Activated naive CD8-positive, alpha-beta T cell treated with anti-CD3 and anti-CD28 coated beads for 36 hours (primary cell): ENCODE data around the gene ABCA3. TPM values are rescaled to one million over a fixed set of nuclear protein-coding genes. Genes with fewer than 3 reads are reported as not detected.
"Not testable (repeated sequence)": the region's sequence is repeated elsewhere in the genome, so short reads cannot be mapped to it uniquely, and the experiment has no call there.

Source experiments
- DNase-seq: peaks from one replicate; pipeline ENCODE4 v3.0.0; 2021
- H3K27ac Mint-ChIP-seq: one replicate; pipeline ENCODE4 v1.8.0; 2022; ENCODE audit warnings: mild to moderate bottlenecking, moderate library complexity, mixed read lengths
- H3K27me3 Mint-ChIP-seq: one replicate; pipeline ENCODE4 v1.8.0; 2022; ENCODE audit warnings: mild to moderate bottlenecking, mixed read lengths
- H3K36me3 Mint-ChIP-seq: one replicate; pipeline ENCODE4 v1.8.0; 2021; ENCODE audit warnings: mild to moderate bottlenecking, mixed read lengths
- H3K4me1 Mint-ChIP-seq: one replicate; pipeline ENCODE4 v1.8.0; 2021; ENCODE audit warnings: mixed read lengths
- H3K4me3 Mint-ChIP-seq: one replicate; pipeline ENCODE4 v1.8.0; 2022; ENCODE audit warnings: mild to moderate bottlenecking, moderate library complexity, mixed read lengths
- H3K9me3 Mint-ChIP-seq: one replicate; pipeline ENCODE4 v1.8.0; 2022; ENCODE audit warnings: mixed read lengths
- total RNA-seq, 2 experiments: library from RNA; stranded (reverse); gene quantifications; one replicate each; pipeline ENCODE4 v1.2.3, GENCODE V29; 2021

The ABCA3 gene
- total RNA-seq, 2 experiments from 2014 or later = 3.5 to 4.0 TPM

DNA sequence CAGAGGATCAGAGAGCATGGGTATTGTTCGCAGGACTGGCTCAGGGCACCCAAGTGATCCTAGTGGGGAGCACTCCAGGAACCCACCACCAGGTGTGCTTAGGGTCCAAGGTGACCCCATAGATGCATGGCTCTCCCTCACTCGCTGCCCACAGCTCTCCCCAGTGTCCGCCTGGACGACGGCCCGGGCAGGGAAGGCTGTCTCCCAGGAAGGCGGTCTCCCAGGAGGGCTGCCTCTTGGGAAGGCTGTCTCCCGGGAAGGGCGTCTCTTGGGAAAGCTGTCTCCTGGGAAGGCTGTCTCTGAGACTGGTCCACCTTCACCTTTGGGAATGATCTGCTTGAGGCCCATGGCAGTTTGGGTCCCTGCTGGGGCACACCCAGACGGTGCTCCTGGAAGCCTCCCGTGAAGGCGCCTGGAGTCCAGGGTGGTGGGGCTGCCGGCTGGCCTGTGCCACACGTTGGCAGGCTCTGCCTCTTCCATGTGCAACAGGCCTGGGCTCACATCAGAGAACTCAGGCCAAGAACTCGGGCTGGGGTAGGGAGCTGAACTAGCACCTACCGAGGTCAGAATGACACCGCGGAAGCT lies 94.1 kb downstream of the ABCA3 start:
- Mint-ChIP-seq H3K4me1 (peaks cover 4% of the 10 kb centered on the region), H3K9me3 (no peaks in the 10 kb centered on the region), H3K27ac (no peak overlapping the region), H3K36me3 (peaks cover 11% of the 10 kb centered on the region), H3K27me3 (no peaks in the 10 kb centered on the region), H3K4me3 (no peak overlapping the region)
- no peak for DNase-seq

- H3K27ac Mint-ChIP-seq = no peak overlapping the region
Measured at GRCh38 chr16:2244926-2245795, 95.4 kb downstream of the ABCA3 start.

GRCh38 chr16:2244301-2244700 lies 96.2 kb downstream of the ABCA3 start:
- Mint-ChIP-seq H3K27me3 (no peaks in the 10 kb centered on the region), H3K4me3 (no peak overlapping the region), H3K36me3 (peaks cover 6% of the 10 kb centered on the region), H3K27ac (no peak overlapping the region), H3K9me3 (no peaks in the 10 kb centered on the region), H3K4me1 (no peaks in the 10 kb centered on the region)
- no peak for DNase-seq

More at GRCh38 chr16:2244926-2245795, 95.4 kb downstream of the ABCA3 start:
- no peak for DNase-seq
- Mint-ChIP-seq H3K4me1 (no peaks in the 10 kb centered on the region), H3K27me3 (no peaks in the 10 kb centered on the region), H3K4me3 (no peak overlapping the region), H3K36me3 (peaks cover 8% of the 10 kb centered on the region), H3K9me3 (no peaks in the 10 kb centered on the region)

DNA sequence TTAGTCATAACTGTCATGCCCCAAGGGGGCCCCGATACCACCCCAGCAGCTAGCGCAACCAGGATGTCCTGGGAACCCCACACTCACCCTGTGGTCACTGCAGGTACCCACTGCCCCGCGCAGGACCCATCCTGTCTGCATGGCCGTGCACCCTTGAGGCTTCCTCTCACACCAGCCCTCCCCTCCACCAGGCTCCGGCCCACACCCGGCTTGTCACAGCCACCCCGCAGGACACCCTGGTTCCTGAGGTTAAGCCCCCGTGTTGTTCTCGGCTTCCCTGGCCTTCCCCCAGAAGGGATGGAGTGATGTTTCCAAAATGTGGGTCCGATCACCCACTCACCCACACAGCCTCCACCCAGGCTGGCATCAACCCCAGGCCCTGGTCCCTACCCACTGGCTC lies 96.7 kb downstream of the ABCA3 start:
- Mint-ChIP-seq H3K27me3 (no peaks in the 10 kb centered on the region), H3K4me3 (no peak overlapping the region), H3K4me1 (no peaks in the 10 kb centered on the region), H3K27ac (no peak overlapping the region), H3K9me3 (no peaks in the 10 kb centered on the region), H3K36me3 (peaks cover 3% of the 10 kb centered on the region)
- DNase-seq = no peak

DNA sequence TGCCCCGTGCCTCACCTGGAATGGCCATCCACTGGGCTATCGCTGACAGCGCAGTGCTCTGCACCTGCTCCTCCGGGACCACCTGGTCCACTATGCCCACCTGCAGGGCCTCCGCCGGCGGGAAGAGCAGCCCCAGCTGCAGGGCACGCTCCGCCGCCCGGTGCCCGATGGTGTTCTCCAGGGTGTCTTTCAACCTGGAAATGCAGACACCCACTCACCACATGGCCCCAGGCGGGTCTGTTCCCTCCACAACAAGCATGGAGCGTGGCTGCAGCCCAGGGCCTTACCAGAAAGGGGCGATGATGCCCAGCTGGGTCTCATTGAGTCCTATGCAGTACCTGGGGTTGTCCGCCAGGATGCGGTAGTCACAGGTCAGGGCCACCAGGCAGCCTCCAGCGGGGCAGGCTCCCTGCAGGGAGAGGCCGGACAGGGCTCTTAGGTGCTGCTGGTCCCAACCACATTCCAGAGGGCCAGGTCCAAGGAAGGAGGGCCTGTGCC lies 97.4 kb downstream of the ABCA3 start:
- H3K9me3 Mint-ChIP-seq = no peaks in the 10 kb centered on the region
- H3K36me3 Mint-ChIP-seq = no peaks in the 10 kb centered on the region
- no peaks in the 10 kb centered on the region for H3K27me3 Mint-ChIP-seq
- H3K4me3 Mint-ChIP-seq = no peak overlapping the region
- H3K4me1 Mint-ChIP-seq = no peaks in the 10 kb centered on the region
- DNase-seq = no peak
- no peak overlapping the region for H3K27ac Mint-ChIP-seq

DNA sequence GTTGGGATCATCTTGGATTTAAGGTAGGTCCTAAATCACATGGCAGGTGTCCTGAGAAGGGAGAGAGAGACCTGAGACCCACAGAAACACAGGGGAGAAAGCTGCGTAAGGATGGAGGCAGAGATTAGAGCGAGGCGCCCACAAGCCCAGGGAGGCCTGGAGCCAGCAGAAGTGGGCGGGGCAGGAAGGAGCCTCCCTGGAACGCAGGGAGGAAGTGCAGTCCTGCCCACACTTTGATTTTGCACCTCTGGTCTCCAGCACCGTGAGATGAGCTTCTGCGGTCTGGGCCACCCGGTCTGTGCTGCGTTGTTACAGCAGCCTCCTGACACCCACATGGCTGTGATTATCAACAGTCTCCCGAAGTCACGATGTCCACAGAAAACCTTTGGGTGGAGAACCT lies 97.9 kb downstream of the ABCA3 start:
- Mint-ChIP-seq H3K4me1 (no peaks in the 10 kb centered on the region), H3K27ac (no peak overlapping the region), H3K9me3 (no peaks in the 10 kb centered on the region), H3K27me3 (no peaks in the 10 kb centered on the region), H3K36me3 (no peaks in the 10 kb centered on the region), H3K4me3 (no peak overlapping the region)
- no peak for DNase-seq

DNA sequence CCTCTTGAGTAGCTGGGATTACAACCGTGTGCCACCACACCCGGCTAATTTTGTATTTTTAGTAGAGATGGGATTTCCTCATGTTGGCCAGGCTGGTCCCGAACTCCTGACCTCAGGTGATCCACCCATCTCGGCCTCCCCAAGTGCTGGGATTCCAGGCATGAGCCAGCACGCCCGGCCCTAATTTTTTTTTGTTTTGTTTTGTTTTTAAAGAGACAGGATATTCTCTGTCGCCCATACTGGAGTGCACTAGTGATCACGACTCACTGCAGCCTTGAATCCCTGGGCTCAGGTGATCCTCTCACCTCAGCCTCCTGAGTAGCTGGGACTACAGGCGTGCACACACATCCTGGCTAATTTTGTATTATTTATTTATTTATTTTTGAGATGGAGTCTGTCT lies 100.2 kb downstream of the ABCA3 start:
- H3K27me3 Mint-ChIP-seq, H3K9me3 Mint-ChIP-seq, H3K36me3 Mint-ChIP-seq, H3K4me1 Mint-ChIP-seq, DNase-seq, H3K27ac Mint-ChIP-seq, H3K4me3 Mint-ChIP-seq: not testable (repeated sequence)

DNA sequence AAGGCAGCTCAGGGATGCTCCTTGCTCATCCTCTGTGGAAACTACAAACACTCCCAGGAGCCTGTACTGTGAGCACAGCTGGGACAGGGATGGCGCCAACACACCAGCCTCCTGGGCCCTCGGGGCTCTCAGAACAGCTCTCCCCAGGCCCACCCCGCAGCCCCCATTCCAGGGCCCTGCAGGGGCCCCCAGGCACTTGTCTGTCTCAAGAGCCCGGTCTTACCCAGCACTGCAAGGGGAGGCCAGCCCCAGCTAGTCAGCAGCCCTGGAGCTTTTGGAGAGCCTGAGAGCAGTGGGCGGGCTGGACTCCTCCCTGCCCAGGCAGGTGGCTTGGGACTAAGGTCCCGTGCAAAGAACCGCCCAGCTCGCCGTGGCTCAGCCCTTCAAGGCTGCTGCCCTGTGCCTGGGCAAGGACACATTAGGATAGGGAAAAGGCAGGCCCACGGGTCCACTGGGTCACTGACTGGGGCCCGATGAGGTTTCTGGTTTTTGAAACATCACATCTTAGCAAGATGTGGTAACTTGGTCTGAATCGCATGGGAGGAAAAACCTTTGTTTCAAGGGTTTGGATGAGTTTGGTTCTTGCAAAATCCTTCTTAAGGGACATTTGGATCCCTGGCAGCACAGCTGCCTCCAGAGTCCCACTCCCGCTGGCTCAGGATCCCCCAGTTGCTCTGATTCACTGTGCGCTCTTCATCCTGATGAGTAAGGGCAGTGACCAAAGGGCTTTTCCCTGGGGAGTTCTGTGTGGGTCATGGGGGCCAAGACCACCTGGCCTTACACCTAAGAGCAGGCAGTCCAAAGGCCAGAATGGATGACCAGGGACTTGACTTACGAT lies 101.5 kb downstream of the ABCA3 start:
- Mint-ChIP-seq H3K27ac (no peak overlapping the region), H3K36me3 (no peaks in the 10 kb centered on the region), H3K27me3 (peaks cover 4% of the 10 kb centered on the region), H3K4me1 (no peaks in the 10 kb centered on the region), H3K9me3 (no peaks in the 10 kb centered on the region), H3K4me3 (no peak overlapping the region)
- DNase-seq = no peak

GRCh38 chr16:2238150-2238837 lies 102.2 kb downstream of the ABCA3 start:
- Mint-ChIP-seq H3K27me3 (peaks cover 4% of the 10 kb centered on the region), H3K4me1 (no peaks in the 10 kb centered on the region), H3K4me3 (no peak overlapping the region)

DNA sequence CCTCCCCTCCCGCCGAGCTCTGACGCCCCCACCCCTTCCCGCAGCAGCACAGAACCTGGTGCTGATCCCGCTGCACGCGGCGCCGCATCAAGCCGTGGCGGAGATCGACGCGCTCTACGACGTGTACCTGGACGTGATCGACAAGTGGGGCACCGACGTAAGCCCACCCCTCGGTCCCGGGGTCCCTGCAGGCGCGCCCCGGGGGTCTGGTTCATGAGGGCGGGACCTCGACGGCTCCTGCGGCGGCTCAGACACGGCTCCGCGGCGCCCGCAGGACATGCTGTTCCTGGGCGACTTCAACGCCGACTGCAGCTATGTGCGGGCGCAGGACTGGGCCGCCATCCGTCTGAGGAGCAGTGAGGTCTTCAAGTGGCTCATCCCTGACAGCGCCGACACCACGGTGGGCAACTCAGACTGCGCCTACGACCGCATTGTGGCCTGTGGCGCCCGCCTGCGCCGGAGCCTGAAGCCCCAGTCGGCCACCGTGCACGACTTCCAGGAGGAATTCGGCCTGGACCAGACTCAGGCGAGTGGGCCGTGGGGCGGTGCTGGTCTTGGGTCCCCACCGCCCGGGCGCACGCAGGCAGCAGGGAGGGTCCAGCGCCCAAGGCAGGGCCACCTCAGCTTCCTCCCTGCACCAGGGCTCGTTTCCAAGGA lies 102.9 kb downstream of the ABCA3 start:
- Mint-ChIP-seq H3K36me3 (peaks cover 3% of the 10 kb centered on the region), H3K27me3 (peaks cover 4% of the 10 kb centered on the region), H3K27ac (no peak overlapping the region), H3K9me3 (no peaks in the 10 kb centered on the region), H3K4me3 (no peak overlapping the region), H3K4me1 (no peaks in the 10 kb centered on the region)
- DNase-seq = no peak

More at GRCh38 chr16:2238150-2238837, 102.2 kb downstream of the ABCA3 start:
- peaks cover 3% of the 10 kb centered on the region for H3K36me3 Mint-ChIP-seq
- H3K9me3 Mint-ChIP-seq = no peaks in the 10 kb centered on the region
- DNase-seq = no peak
- no peak overlapping the region for H3K27ac Mint-ChIP-seq

DNA sequence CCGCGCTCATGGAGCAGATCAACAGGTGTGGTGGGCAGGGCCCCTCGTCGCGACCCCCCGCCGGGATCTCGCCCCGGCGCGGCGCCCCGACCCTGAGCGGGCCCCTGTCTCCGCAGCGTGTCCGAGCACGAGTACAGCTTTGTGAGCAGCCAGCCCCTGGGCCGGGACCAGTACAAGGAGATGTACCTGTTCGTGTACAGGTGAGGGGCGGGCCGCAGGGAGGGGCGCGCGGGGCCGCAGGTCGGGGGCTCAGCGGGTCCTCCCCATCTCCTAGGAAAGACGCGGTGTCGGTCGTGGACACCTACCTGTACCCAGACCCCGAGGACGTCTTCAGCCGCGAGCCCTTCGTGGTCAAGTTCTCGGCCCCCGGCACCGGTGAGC lies 103.4 kb downstream of the ABCA3 start:
- Mint-ChIP-seq H3K4me3 (no peak overlapping the region), H3K9me3 (no peaks in the 10 kb centered on the region), H3K27ac (no peak overlapping the region), H3K4me1 (no peaks in the 10 kb centered on the region), H3K36me3 (peaks cover 3% of the 10 kb centered on the region), H3K27me3 (peaks cover 4% of the 10 kb centered on the region)
- no peak for DNase-seq

GRCh38 chr16:2236337-2237101 lies 104.0 kb downstream of the ABCA3 start, which contains the start of gene DNASE1L2:
Gene DNASE1L2 (plus strand): TSS chr16:2236444. CDS start chr16:2236817, 373 bp downstream.
- Mint-ChIP-seq H3K27me3 (peaks cover 4% of the 10 kb centered on the region), H3K4me3 (no peak within 1 kb of the TSS), H3K4me1 (no peaks in the 10 kb centered on the region), H3K36me3 (peaks cover 7% of the 10 kb centered on the region), H3K9me3 (no peaks in the 10 kb centered on the region), H3K27ac (no peak within 1 kb of the TSS)
- no peak for DNase-seq

DNA sequence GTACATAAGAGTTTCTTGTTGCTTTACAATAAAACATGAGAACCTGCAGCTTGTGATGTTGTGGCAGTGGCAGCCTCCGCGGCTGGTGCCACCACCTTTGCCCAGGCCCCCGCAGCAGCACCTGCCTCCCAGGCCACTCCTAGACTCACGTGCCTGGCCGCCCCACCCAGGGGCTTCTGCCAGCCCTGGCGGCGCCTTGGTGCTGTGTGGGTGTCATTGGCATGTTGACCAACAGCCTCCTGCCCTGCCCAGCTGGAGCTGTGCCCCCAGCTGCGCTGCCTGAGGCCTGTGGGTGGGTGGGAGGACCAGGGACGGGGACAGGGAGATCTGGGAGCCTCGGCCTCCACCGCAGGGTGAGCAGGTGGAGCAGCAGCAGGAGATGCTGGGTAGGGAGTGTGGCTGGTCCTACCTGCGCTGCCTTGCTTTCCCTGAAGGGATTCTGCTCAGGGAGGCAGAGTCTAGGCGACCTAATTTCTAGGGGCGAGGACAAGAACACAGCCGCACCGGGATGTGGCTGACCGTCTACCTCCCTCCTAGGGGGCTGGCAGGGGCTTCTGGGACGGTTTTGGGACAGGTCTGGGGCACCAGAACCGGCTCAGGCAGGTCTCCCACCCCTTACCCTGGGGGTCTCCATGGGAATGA lies 104.7 kb downstream of the ABCA3 start:
- H3K27me3 Mint-ChIP-seq = peaks cover 4% of the 10 kb centered on the region
- no peak overlapping the region for H3K27ac Mint-ChIP-seq
- no peak for DNase-seq
- no peaks in the 10 kb centered on the region for H3K4me1 Mint-ChIP-seq
- no peaks in the 10 kb centered on the region for H3K9me3 Mint-ChIP-seq
- no peak overlapping the region for H3K4me3 Mint-ChIP-seq
- peaks cover 7% of the 10 kb centered on the region for H3K36me3 Mint-ChIP-seq
